Esophagus (tissue), 2 donors: Measurements from ENCODE around the gene RAP2A. TPM values are rescaled to one million over a fixed set of nuclear protein-coding genes. Genes with fewer than 3 reads are reported as not detected.

Experiments used
- H3K27ac ChIP-seq, 2 donors: one replicate each; pipeline ENCODE4 v1.5.1; 2013; ENCODE audit warnings: low read depth in 2 of 2, mild to moderate bottlenecking in 2 of 2, inconsistent platforms in 1 of 2, low read length in 1 of 2, moderate library complexity in 1 of 2
- H3K27me3 ChIP-seq, 2 donors: one replicate each; pipeline ENCODE4 v1.6.1; 2013; ENCODE audit warnings: low read length in 2 of 2, control low read depth in 1 of 2, mild to moderate bottlenecking in 1 of 2; ENCODE audit not compliant: insufficient read depth in 2 of 2, control insufficient read depth in 1 of 2
- H3K36me3 ChIP-seq, 2 donors: one replicate each; pipeline ENCODE4 v1.6.1; 2013; ENCODE audit warnings: low read length in 1 of 2; ENCODE audit not compliant: control insufficient read depth in 2 of 2, insufficient read depth in 2 of 2
- H3K4me1 ChIP-seq, 2 donors: one replicate each; pipeline ENCODE4 v1.6.1; 2013; ENCODE audit warnings: low read length in 1 of 2; ENCODE audit not compliant: control insufficient read depth in 2 of 2, insufficient read depth in 2 of 2
- H3K4me3 ChIP-seq, 2 donors: one replicate each; pipeline ENCODE4 v1.5.1; 2013; ENCODE audit warnings: low read length in 2 of 2, mild to moderate bottlenecking in 2 of 2, low read depth in 1 of 2, moderate library complexity in 1 of 2
- H3K9me3 ChIP-seq, 2 donors: one replicate each; pipeline ENCODE4 v1.6.1; 2013; ENCODE audit warnings: mild to moderate bottlenecking in 2 of 2, low read depth in 1 of 2, low read length in 1 of 2, moderate library complexity in 1 of 2; ENCODE audit not compliant: control insufficient read depth in 2 of 2, insufficient read depth in 1 of 2
- WGBS, 2 donors: extraction: QIAGEN DNeasy Blood & Tissue Kit; methylation state at CpG; one replicate each; pipeline ENCODE4 v1.1.7; 2013; 5-methylcytosine and 5-hydroxymethylcytosine counted together
- polyA plus RNA-seq, 2 donors: library from polyadenylated mRNA; stranded (reverse); fragments of 200-250 nt; gene quantifications; one replicate each; pipeline ENCODE4 v1.2.3, GENCODE V29; 2013
- donor health status: healthy with polysubstance abuse.
- donor health status: Bipolar disorder and iron deficiency.

Gene RAP2A
- polyA plus RNA-seq, 2 donors = 7.4 to 12.5 TPM

GRCh38 chr13:97392020-97392419, 41.9 kb upstream of the RAP2A start:
- Histone ChIP-seq H3K9me3 (no peaks in the 10 kb centered on the region), H3K4me1 (peaks cover 0 to 2% of the 10 kb centered on the region in 2 donors), H3K36me3 (no peaks in the 10 kb centered on the region), H3K27me3 (no peaks in the 10 kb centered on the region), H3K27ac (no peak overlapping the region), H3K4me3 (no peak overlapping the region)
- 61 to 74% methylated on average over 1 of the region's 1 CpG for WGBS, 2 donors

- H3K27ac ChIP-seq = no peak overlapping the region
These were observed 39.4 kb upstream of the RAP2A start for GRCh38 chr13:97394542-97394941.

GRCh38 chr13:97395447-97396136, 38.4 kb upstream of the RAP2A start:
- peaks cover 0 to 2% of the 10 kb centered on the region in 2 donors for H3K4me1 ChIP-seq
- no peak overlapping the region for H3K27ac ChIP-seq
- H3K27me3 ChIP-seq = no peaks in the 10 kb centered on the region
- no peaks in the 10 kb centered on the region for H3K36me3 ChIP-seq
- H3K4me3 ChIP-seq = no peak overlapping the region
- H3K9me3 ChIP-seq = no peaks in the 10 kb centered on the region
- WGBS, 2 donors = 82 to 85% methylated on average over 4 of the region's 4 CpGs

More at GRCh38 chr13:97394542-97394941, 39.4 kb upstream of the RAP2A start:
- H3K27me3 ChIP-seq = no peaks in the 10 kb centered on the region
- H3K36me3 ChIP-seq = no peaks in the 10 kb centered on the region
- H3K4me3 ChIP-seq = no peak overlapping the region
- peaks cover 0 to 2% of the 10 kb centered on the region in 2 donors for H3K4me1 ChIP-seq
- H3K9me3 ChIP-seq = no peaks in the 10 kb centered on the region

- H3K9me3 ChIP-seq = no peaks in the 10 kb centered on the region
- H3K4me1 ChIP-seq = peaks cover 0 to 2% of the 10 kb centered on the region in 2 donors
- H3K4me3 ChIP-seq = no peak overlapping the region
- H3K36me3 ChIP-seq = no peaks in the 10 kb centered on the region
- WGBS, 2 donors = 67 to 73% methylated on average over 10 of the region's 10 CpGs
- no peak overlapping the region for H3K27ac ChIP-seq
- H3K27me3 ChIP-seq = no peaks in the 10 kb centered on the region
These were observed 36.7 kb upstream of the RAP2A start for GRCh38 chr13:97397267-97397666.

- 64 to 75% methylated on average over 3 of the region's 3 CpGs for WGBS, 2 donors
- H3K36me3 ChIP-seq = no peaks in the 10 kb centered on the region
- H3K9me3 ChIP-seq = no peaks in the 10 kb centered on the region
- H3K4me3 ChIP-seq = no peak overlapping the region
- no peak overlapping the region for H3K27ac ChIP-seq
- H3K27me3 ChIP-seq = no peaks in the 10 kb centered on the region
- H3K4me1 ChIP-seq = no peaks in the 10 kb centered on the region
These were observed 32.5 kb upstream of the RAP2A start for GRCh38 chr13:97401421-97401820.

- H3K27ac ChIP-seq = no peak overlapping the region
- no peaks in the 10 kb centered on the region for H3K36me3 ChIP-seq
- H3K4me3 ChIP-seq = no peak overlapping the region
- no peaks in the 10 kb centered on the region for H3K4me1 ChIP-seq
- WGBS, 2 donors = 89 to 91% methylated on average over 3 of the region's 3 CpGs
- H3K27me3 ChIP-seq = no peaks in the 10 kb centered on the region
- no peaks in the 10 kb centered on the region for H3K9me3 ChIP-seq
These were observed 29.8 kb upstream of the RAP2A start for GRCh38 chr13:97403893-97404750.

GRCh38 chr13:97407540-97407939, 26.4 kb upstream of the RAP2A start:
- peaks cover 0 to 2% of the 10 kb centered on the region in 2 donors for H3K27me3 ChIP-seq
- no peaks in the 10 kb centered on the region for H3K9me3 ChIP-seq
- no peak overlapping the region for H3K4me3 ChIP-seq
- H3K36me3 ChIP-seq = no peaks in the 10 kb centered on the region
- H3K27ac ChIP-seq = no peak overlapping the region
- WGBS, 2 donors = 78 to 84% methylated on average over 2 of the region's 2 CpGs
- no peaks in the 10 kb centered on the region for H3K4me1 ChIP-seq

GRCh38 chr13:97408938-97409337, 25.0 kb upstream of the RAP2A start:
- Histone ChIP-seq H3K4me1 (no peaks in the 10 kb centered on the region), H3K27ac (no peak overlapping the region), H3K4me3 (no peak overlapping the region), H3K27me3 (peaks cover 0 to 2% of the 10 kb centered on the region in 2 donors), H3K9me3 (no peaks in the 10 kb centered on the region), H3K36me3 (no peaks in the 10 kb centered on the region)
- 94 to 96% methylated on average over 2 of the region's 2 CpGs for WGBS, 2 donors

- no peak overlapping the region for H3K27ac ChIP-seq
- 81 to 82% methylated on average over 6 of the region's 6 CpGs for WGBS, 2 donors
- H3K9me3 ChIP-seq = no peaks in the 10 kb centered on the region
- no peaks in the 10 kb centered on the region for H3K36me3 ChIP-seq
- no peak overlapping the region for H3K4me3 ChIP-seq
- peaks cover 0 to 2% of the 10 kb centered on the region in 2 donors for H3K27me3 ChIP-seq
- no peaks in the 10 kb centered on the region for H3K4me1 ChIP-seq
These were observed 22.0 kb upstream of the RAP2A start for GRCh38 chr13:97411984-97412383.
